Measurements from ENCODE around the gene SRRT.

GRCh38 chr7:100880645-100881044 is 5.7 kb downstream of the SRRT start:
- TF ChIP-seq CTCF (IDR thresholded peaks at IDR 0.05) = no peak
- no peak for TF ChIP-seq POLR2A (IDR thresholded peaks at IDR 0.05)
- TF ChIP-seq POLR2AphosphoS5 (IDR thresholded peaks at IDR 0.05) = no peak
- no peak for TF ChIP-seq EP300 (IDR thresholded peaks at IDR 0.05)

All from sigmoid colon (tissue), 4 donors.